Measurements from ENCODE around the gene ROM1.

- TF ChIP-seq YY1 (IDR thresholded peaks at IDR 0.05; ENCODE audit: insufficient read depth, insufficient read length) (no peak), SUZ12 (IDR thresholded peaks at IDR 0.05; ENCODE audit: extremely low read depth, insufficient read depth, insufficient read length) (no peak), ZNF274 (IDR thresholded peaks at IDR 0.05; ENCODE audit: low read depth, low read length) (no peak)
These were observed 35.3 kb downstream of the ROM1 start for GRCh38 chr11:62648185-62648966.

Measured in NT2/D1 (cell line).